OCI-LY3 (cell line): ENCODE results near the gene CACNA2D3.

ENCODE experiments used
- H2AFZ ChIP-seq: fragments of 200-600, 300-600 bp; shearing (Covaris generic); 2 replicates; pipeline ENCODE4 v1.6.0; 2014; ENCODE audit warnings: antibody characterized with exemption, low read depth, low read length
- H3K27ac ChIP-seq: fragments of 200-600, 300-600 bp; sonication (generic); 2 replicates; pipeline ENCODE4 v1.5.1; 2014; ENCODE audit warnings: mild to moderate bottlenecking, low read length, moderate library complexity, mixed read lengths
- H3K27me3 ChIP-seq: fragments of 200-600, 300-600 bp; sonication (generic); 2 replicates; pipeline ENCODE4 v1.6.1; 2014; ENCODE audit warnings: low read depth, low read length, mixed read lengths
- H3K36me3 ChIP-seq: fragments of 200-600, 300-600 bp; sonication (generic); replicated peaks from 2 replicates; pipeline ENCODE3; 2014; ENCODE audit warnings: low read depth, low read length, mixed read lengths
- H3K4me1 ChIP-seq: fragments of 300-600, 200-600 bp; sonication (generic); 2 replicates; pipeline ENCODE4 v1.6.1; 2014; ENCODE audit warnings: low read length, mixed read lengths
- H3K4me2 ChIP-seq: fragments of 200-600, 300-600 bp; sonication (generic); 2 replicates; pipeline ENCODE4 v1.6.1; 2014; ENCODE audit warnings: low read length, mixed read lengths
- H3K4me3 ChIP-seq: fragments of 300-600, 200-600 bp; sonication (generic); 2 replicates; pipeline ENCODE4 v1.5.1; 2014; ENCODE audit warnings: antibody characterized with exemption, mild to moderate bottlenecking, low read length, moderate library complexity
- H3K79me2 ChIP-seq: fragments of 300-600, 200-600 bp; shearing (Covaris generic); 2 replicates; pipeline ENCODE4 v1.6.1; 2014; ENCODE audit warnings: mild to moderate bottlenecking, low read length, mixed read lengths
- H3K9ac ChIP-seq: fragments of 300-600, 200-600 bp; shearing (Covaris generic); 2 replicates; pipeline ENCODE4 v1.6.0; 2014; ENCODE audit warnings: mild to moderate bottlenecking, low read length, moderate library complexity
- H3K9me3 ChIP-seq: fragments of 200-600, 300-600 bp; shearing (Covaris generic); 2 replicates; pipeline ENCODE4 v1.6.1; 2014; ENCODE audit warnings: low read length, mixed read lengths; ENCODE audit not compliant: insufficient read depth
- H4K20me1 ChIP-seq: fragments of 200-600, 300-600 bp; sonication (generic); 2 replicates; pipeline ENCODE4 v1.6.1; 2016; ENCODE audit warnings: low read length, mixed read lengths; ENCODE audit not compliant: insufficient read depth
- CTCF ChIP-seq: fragments of 200-600, 300-600 bp; sonication (generic); IDR thresholded peaks from 2 replicates; pipeline ENCODE4 v1.5.1; 2014; ENCODE audit warnings: antibody characterized with exemption, low read length, low read depth
- EZH2phosphoT487 ChIP-seq: fragments of 200-600 bp; shearing (Covaris generic); IDR thresholded peaks from 2 replicates; pipeline ENCODE4 v1.6.1; 2018; ENCODE audit warnings: antibody characterized with exemption, mixed run types, low read depth

The CACNA2D3 gene

DNA sequence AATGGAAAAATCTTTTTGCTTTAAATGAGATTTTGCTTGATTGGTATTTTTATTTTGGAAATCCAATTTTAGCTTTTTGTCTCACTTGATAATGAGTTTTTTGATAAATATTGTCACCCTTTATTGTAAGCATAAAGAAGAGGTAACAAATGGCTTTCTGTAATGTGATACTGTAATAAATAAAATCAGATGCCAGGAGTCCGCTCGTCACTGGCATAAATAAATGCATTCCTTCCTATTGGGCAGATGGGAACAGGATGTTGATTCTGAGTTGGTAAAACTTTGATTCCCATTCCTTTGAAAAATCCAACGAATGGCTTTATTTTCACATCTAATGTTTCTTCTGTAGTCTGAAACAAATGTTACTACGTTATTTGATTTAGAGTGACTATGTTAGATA lies 59.9 kb downstream of the CACNA2D3 start:
- no peak overlapping the region for H3K27ac ChIP-seq
- no peak overlapping the region for H2AFZ ChIP-seq
- H3K36me3 ChIP-seq: no peaks in the 10 kb centered on the region
- no peaks in the 10 kb centered on the region for H3K79me2 ChIP-seq
- no peak overlapping the region for H3K4me2 ChIP-seq
- H3K4me3 ChIP-seq: no peak overlapping the region
- H4K20me1 ChIP-seq: 0 out of 2 replicates have a peak, but pooled peaks cover under 1% of the 10 kb centered on the region
- no peaks in the 10 kb centered on the region for H3K9me3 ChIP-seq
- TF ChIP-seq EZH2phosphoT487 (no peak), CTCF (no peak)
- no peaks in the 10 kb centered on the region for H3K4me1 ChIP-seq
- no peak overlapping the region for H3K9ac ChIP-seq
- H3K27me3 ChIP-seq: peaks cover 11% of the 10 kb centered on the region

DNA sequence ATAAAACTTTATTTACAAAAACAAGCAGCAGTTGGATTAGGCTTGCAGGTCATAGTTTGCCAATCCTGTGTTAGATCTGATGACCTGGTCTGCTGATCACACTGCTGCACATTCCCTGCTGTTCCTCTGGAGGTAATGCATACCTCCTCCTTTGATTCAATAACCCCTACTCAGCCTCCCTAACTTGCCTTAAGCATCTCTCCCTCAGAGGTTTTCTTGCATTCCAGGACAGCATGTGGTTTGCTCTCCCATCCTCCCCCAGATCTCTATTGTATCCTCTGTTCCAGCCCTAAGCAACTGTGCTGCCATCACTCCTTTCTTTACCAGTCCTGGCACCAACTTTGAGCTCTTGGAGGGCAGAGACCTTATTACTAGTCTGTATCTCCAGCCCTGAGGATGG lies 63.4 kb downstream of the CACNA2D3 start:
- TF ChIP-seq CTCF (no peak), EZH2phosphoT487 (no peak)
- H3K4me3 ChIP-seq: no peak overlapping the region

DNA sequence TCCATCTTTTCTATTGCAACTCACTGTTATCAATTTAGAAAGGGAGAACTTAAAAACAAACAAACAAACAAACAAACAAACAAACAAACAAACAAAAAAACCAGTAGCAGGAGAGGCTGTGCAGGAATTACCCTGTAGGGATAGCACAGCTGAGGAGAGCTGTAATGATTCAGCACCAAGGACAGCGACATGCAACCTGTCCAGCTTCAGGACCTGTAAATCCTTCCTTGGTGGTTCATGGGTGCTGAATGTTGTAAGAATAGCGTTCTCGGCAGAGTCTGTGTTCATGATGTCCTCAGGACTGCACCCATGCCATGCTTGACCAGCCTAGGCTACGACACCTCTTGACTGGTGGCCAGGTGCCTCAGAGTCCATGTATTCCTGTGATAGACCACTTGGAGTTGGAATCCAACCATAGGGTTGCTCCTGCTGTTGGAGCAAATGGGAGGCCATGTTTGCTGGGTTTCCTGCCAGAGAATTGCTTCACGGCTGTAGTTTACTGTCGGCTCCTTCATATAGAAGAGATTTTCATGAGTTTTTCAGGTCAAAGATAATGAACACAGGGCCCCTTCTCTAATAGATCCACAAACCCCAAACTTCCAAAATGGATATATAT lies 65.9 kb downstream of the CACNA2D3 start:
- no peak overlapping the region for H3K27ac ChIP-seq
- peaks cover 6% of the 10 kb centered on the region for H4K20me1 ChIP-seq
- no peaks in the 10 kb centered on the region for H3K9me3 ChIP-seq
- no peaks in the 10 kb centered on the region for H3K4me1 ChIP-seq
- H3K9ac ChIP-seq: no peak overlapping the region
- no peaks in the 10 kb centered on the region for H3K36me3 ChIP-seq
- no peak overlapping the region for H2AFZ ChIP-seq
- TF ChIP-seq CTCF (no peak), EZH2phosphoT487 (no peak)
- H3K27me3 ChIP-seq: 0 out of 2 replicates have a peak, but pooled peaks cover 4% of the 10 kb centered on the region
- H3K4me3 ChIP-seq: no peak overlapping the region
- no peaks in the 10 kb centered on the region for H3K79me2 ChIP-seq
- H3K4me2 ChIP-seq: no peak overlapping the region

More for the DNA sequence above, 63.4 kb downstream of the CACNA2D3 start:
- Histone ChIP-seq H3K4me2 (no peak overlapping the region), H3K27me3 (no peaks in the 10 kb centered on the region), H4K20me1 (peaks cover 6% of the 10 kb centered on the region), H3K79me2 (no peaks in the 10 kb centered on the region), H3K27ac (no peak overlapping the region), H2AFZ (no peak overlapping the region), H3K36me3 (no peaks in the 10 kb centered on the region), H3K9me3 (no peaks in the 10 kb centered on the region), H3K9ac (no peak overlapping the region), H3K4me1 (no peaks in the 10 kb centered on the region)

GRCh38 chr3:54191220-54191619 lies 68.9 kb downstream of the CACNA2D3 start:
- no peaks in the 10 kb centered on the region for H3K9me3 ChIP-seq
- no peak overlapping the region for H3K9ac ChIP-seq
- no peak overlapping the region for H3K27ac ChIP-seq
- H3K4me2 ChIP-seq: no peak overlapping the region
- TF ChIP-seq EZH2phosphoT487 (no peak), CTCF (no peak)
- H3K79me2 ChIP-seq: no peaks in the 10 kb centered on the region
- H3K36me3 ChIP-seq: no peaks in the 10 kb centered on the region
- H2AFZ ChIP-seq: no peak overlapping the region
- H4K20me1 ChIP-seq: peaks cover 6% of the 10 kb centered on the region
- H3K4me1 ChIP-seq: no peaks in the 10 kb centered on the region
- H3K27me3 ChIP-seq: peaks cover 25% of the 10 kb centered on the region
- H3K4me3 ChIP-seq: no peak overlapping the region
